GM19043 (cell line): ENCODE measurements around the gene CEP128.

ENCODE experiments used
- ATAC-seq: cut with Tn5 transposase; IDR thresholded peaks from one replicate; pipeline ENCODE4 v1.9.1; 2021; ENCODE audit warnings: low read depth; ENCODE audit not compliant: unreplicated experiment

Gene CEP128

GRCh38 chr14:80941241-80942185, at the start of gene CEP128:
Gene CEP128 (minus strand): TSS chr14:80941738.
- peak; percentile 98 for ATAC-seq

- no peak for ATAC-seq
These were observed 47.3 kb upstream of the CEP128 start for GRCh38 chr14:80988735-80989429.

- ATAC-seq = no peak
These were observed 46.7 kb upstream of the CEP128 start for GRCh38 chr14:80988192-80988591.

- ATAC-seq = peak; percentile 68
These were observed 45.9 kb upstream of the CEP128 start for GRCh38 chr14:80987235-80988032.

- ATAC-seq = no peak
These were observed 41.2 kb upstream of the CEP128 start for GRCh38 chr14:80982711-80983110.

GRCh38 chr14:80981673-80982072, 40.1 kb upstream of the CEP128 start:
- ATAC-seq = no peak

GRCh38 chr14:80981156-80981555, 39.6 kb upstream of the CEP128 start:
- ATAC-seq = no peak

- no peak for ATAC-seq
These were observed 38.4 kb upstream of the CEP128 start for GRCh38 chr14:80979951-80980350.

- ATAC-seq = no peak
These were observed 36.9 kb upstream of the CEP128 start for GRCh38 chr14:80978403-80978802.

GRCh38 chr14:80977221-80977620, 35.7 kb upstream of the CEP128 start:
- peak; percentile 63 for ATAC-seq

- no peak for ATAC-seq
These were observed 33.1 kb upstream of the CEP128 start for GRCh38 chr14:80974679-80975078.

- no peak for ATAC-seq
These were observed 32.5 kb upstream of the CEP128 start for GRCh38 chr14:80973931-80974641.

- ATAC-seq = no peak
These were observed 23.5 kb upstream of the CEP128 start for GRCh38 chr14:80965037-80965436.

GRCh38 chr14:80959496-80959895, 18.0 kb upstream of the CEP128 start:
- ATAC-seq = peak; percentile 95

GRCh38 chr14:80958939-80959338, 17.4 kb upstream of the CEP128 start:
- no peak for ATAC-seq

GRCh38 chr14:80958226-80958625, 16.7 kb upstream of the CEP128 start:
- no peak for ATAC-seq

GRCh38 chr14:80957613-80958012, 16.1 kb upstream of the CEP128 start:
- ATAC-seq = no peak

GRCh38 chr14:80956922-80957321, 15.4 kb upstream of the CEP128 start:
- ATAC-seq = no peak

- no peak for ATAC-seq
These were observed 14.6 kb upstream of the CEP128 start for GRCh38 chr14:80956102-80956501.

GRCh38 chr14:80955416-80955941, 13.9 kb upstream of the CEP128 start, which contains the start of gene TSHR:
Gene TSHR (plus strand): TSS chr14:80955621. CDS start chr14:80955681, 60 bp downstream.
- no peak for ATAC-seq
